BLaER1 treated with 17β-estradiol and CSF1 and Interleukin-3, amounts not matched to agents 10 nM and 100 nM (cell line): ENCODE results near the gene FAM241A.
"Not testable (repeated sequence)": the region's sequence is repeated elsewhere in the genome, so short reads cannot be mapped to it uniquely, and the experiment has no call there.

ENCODE experiments used
- H3K27ac ChIP-seq, 11 experiments: shearing (Covaris generic); formaldehyde crosslinking; 2 replicates each; pipeline ENCODE4 v1.8.1; 2022
- H3K27me3 ChIP-seq, 11 experiments: shearing (Covaris generic); formaldehyde crosslinking; 2 replicates each; pipeline ENCODE4 v1.8.1; 2022
- H3K36me3 ChIP-seq, 11 experiments: shearing (Covaris generic); formaldehyde crosslinking; 2 replicates each; pipeline ENCODE4 v1.8.1; 2022
- H3K4me1 ChIP-seq, 10 experiments: shearing (Covaris generic); formaldehyde crosslinking; 2 replicates each; pipeline ENCODE4 v1.8.1; 2022
- H3K4me2 ChIP-seq, 11 experiments: shearing (Covaris generic); formaldehyde crosslinking; 2 replicates each; pipeline ENCODE4 v1.8.1; 2022
- H3K4me3 ChIP-seq, 10 experiments: shearing (Covaris generic); formaldehyde crosslinking; 2 replicates each; pipeline ENCODE4 v1.8.1; 2022
- H3K9ac ChIP-seq, 11 experiments: shearing (Covaris generic); formaldehyde crosslinking; 2 replicates each; pipeline ENCODE4 v1.8.1; 2022
- H3K9me3 ChIP-seq, 11 experiments: shearing (Covaris generic); formaldehyde crosslinking; replicated peaks in 1 of 11; 2 replicates each; pipeline ENCODE4 v1.8.1; 2022
- H4K20me1 ChIP-seq, 11 experiments: shearing (Covaris generic); formaldehyde crosslinking; 2 replicates each; pipeline ENCODE4 v1.8.1; 2022
- Cebpa-rat ChIP-seq, 11 experiments: shearing (Covaris generic); IDR thresholded peaks; 2 replicates each; pipeline ENCODE4 v1.8.1; 2022

The FAM241A gene

GRCh38 chr4:112185334-112185733 is 40.1 kb downstream of the FAM241A start:
- Histone ChIP-seq H4K20me1 (peaks cover 0 to 6% (median 0%) of the 10 kb centered on the region in 11 experiments; a peak in 2 of 22 replicates), H3K4me1 (peaks cover 0 to 2% (median 0%) of the 10 kb centered on the region in 10 experiments; a peak in 2 of 20 replicates), H3K27me3 (no peaks in the 10 kb centered on the region), H3K9me3 (no peaks in the 10 kb centered on the region), H3K36me3 (peaks cover 7 to 67% (median 39%) of the 10 kb centered on the region in 11 experiments; a peak in 18 of 22 replicates), H3K9ac (no peak overlapping the region), H3K27ac (no peak overlapping the region), H3K4me2 (no peak overlapping the region), H3K4me3 (no peak overlapping the region)
- no peak for TF ChIP-seq Cebpa-rat (IDR thresholded peaks at IDR 0.05)

GRCh38 chr4:112185740-112186670 is 40.8 kb downstream of the FAM241A start:
- H3K9me3 ChIP-seq, result 0 out of 22 replicates have a peak, but pooled peaks cover 0 to 4% (median 0%) of the 10 kb centered on the region in 11 experiments
- peaks cover 0 to 6% (median 0%) of the 10 kb centered on the region in 11 experiments; a peak in 2 of 22 replicates for H4K20me1 ChIP-seq
- peaks cover 0 to 2% (median 0%) of the 10 kb centered on the region in 10 experiments; a peak in 2 of 20 replicates for H3K4me1 ChIP-seq
- H3K27ac ChIP-seq, result no peak overlapping the region
- no peak overlapping the region for H3K4me2 ChIP-seq
- peaks cover 11 to 67% (median 40%) of the 10 kb centered on the region in 11 experiments; a peak in 21 of 22 replicates for H3K36me3 ChIP-seq
- H3K4me3 ChIP-seq, result no peak overlapping the region
- H3K9ac ChIP-seq, result no peak overlapping the region
- peak in 1 of 11 experiments; percentile 58; a peak in 2 of 22 replicates for TF ChIP-seq Cebpa-rat (IDR thresholded peaks at IDR 0.05)
- H3K27me3 ChIP-seq, result no peaks in the 10 kb centered on the region

GRCh38 chr4:112189754-112190153 is 44.5 kb downstream of the FAM241A start:
- Histone ChIP-seq H3K4me3 (no peak overlapping the region), H3K9ac (no peak overlapping the region; a peak in 1 of 22 replicates), H3K27ac (no peak overlapping the region), H3K27me3 (no peaks in the 10 kb centered on the region), H3K36me3 (peaks cover 19 to 58% (median 42%) of the 10 kb centered on the region in 11 experiments; a peak in 21 of 22 replicates), H3K4me1 (no peaks in the 10 kb centered on the region), H3K4me2 (no peak overlapping the region), H4K20me1 (no peaks in the 10 kb centered on the region), H3K9me3 (peaks cover 0 to 9% (median 0%) of the 10 kb centered on the region in 11 experiments; a peak in 4 of 22 replicates)
- TF ChIP-seq Cebpa-rat (IDR thresholded peaks at IDR 0.05), result no peak

- peaks cover 14 to 58% (median 37%) of the 10 kb centered on the region in 11 experiments; a peak in 21 of 22 replicates for H3K36me3 ChIP-seq
- H3K4me3 ChIP-seq, result no peak overlapping the region
- H3K4me1 ChIP-seq, result no peaks in the 10 kb centered on the region
- no peak overlapping the region for H3K9ac ChIP-seq
- peaks cover 0 to 9% (median 0%) of the 10 kb centered on the region in 11 experiments; a peak in 4 of 22 replicates for H3K9me3 ChIP-seq
- no peaks in the 10 kb centered on the region for H4K20me1 ChIP-seq
- no peak overlapping the region for H3K4me2 ChIP-seq
- H3K27ac ChIP-seq, result no peak overlapping the region
- no peaks in the 10 kb centered on the region for H3K27me3 ChIP-seq
- TF ChIP-seq Cebpa-rat (IDR thresholded peaks at IDR 0.05), result no peak
Measured at GRCh38 chr4:112190684-112191083, 45.4 kb downstream of the FAM241A start.

DNA sequence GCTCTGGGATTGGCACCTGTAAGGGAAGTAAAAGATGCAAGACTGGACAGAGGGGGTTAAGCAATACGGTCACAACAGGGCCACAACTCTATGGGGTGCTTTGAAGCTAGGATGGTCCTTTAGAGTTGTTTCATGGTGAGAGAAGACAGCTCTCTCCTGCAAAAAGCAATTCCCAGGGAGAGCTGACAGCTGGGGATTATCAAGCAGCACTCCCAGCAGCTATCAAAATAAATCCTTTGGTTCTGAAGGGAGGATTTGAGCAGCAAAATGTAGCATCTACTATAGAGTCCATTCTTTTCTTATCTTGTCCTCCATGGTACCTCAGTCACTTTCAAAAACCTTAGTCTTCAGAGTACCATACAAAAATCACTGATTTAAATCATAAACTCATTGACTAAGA is 51.2 kb downstream of the FAM241A start:
- Histone ChIP-seq H4K20me1 (no peaks in the 10 kb centered on the region), H3K4me3 (no peak overlapping the region), H3K9ac (no peak overlapping the region), H3K4me1 (no peaks in the 10 kb centered on the region), H3K27me3 (no peaks in the 10 kb centered on the region), H3K9me3 (peaks cover 0 to 8% (median 0%) of the 10 kb centered on the region in 11 experiments; a peak in 4 of 22 replicates), H3K4me2 (no peak overlapping the region), H3K36me3 (peaks cover 0 to 14% (median 6%) of the 10 kb centered on the region in 11 experiments; a peak in 12 of 22 replicates), H3K27ac (no peak overlapping the region)
- TF ChIP-seq Cebpa-rat (IDR thresholded peaks at IDR 0.05), result no peak

DNA sequence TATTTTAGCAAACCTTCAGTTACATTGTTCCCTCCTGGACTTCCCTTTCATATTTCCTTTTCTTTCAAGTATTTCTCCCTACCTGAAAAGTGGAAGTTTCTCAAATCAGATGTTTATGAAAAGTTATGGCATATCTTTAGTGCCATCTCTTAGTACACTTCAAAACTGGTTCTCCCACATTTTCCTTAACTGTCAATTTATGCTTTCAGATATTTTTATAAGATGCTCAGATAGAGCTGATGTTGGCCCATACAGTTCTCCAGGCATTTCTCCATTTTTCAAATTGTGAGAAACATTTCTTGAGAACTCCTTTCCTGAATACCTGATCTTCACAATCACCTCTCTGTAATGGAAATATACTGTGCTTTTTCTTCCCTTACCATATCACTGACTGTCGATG is 53.8 kb downstream of the FAM241A start:
- H3K9ac ChIP-seq, result no peak overlapping the region
- 0 out of 20 replicates have a peak, but pooled peaks cover 0 to 4% (median 0%) of the 10 kb centered on the region in 10 experiments for H3K4me1 ChIP-seq
- no peaks in the 10 kb centered on the region for H3K27me3 ChIP-seq
- no peak overlapping the region for H3K4me2 ChIP-seq
- peaks cover 0 to 10% (median 0%) of the 10 kb centered on the region in 11 experiments; a peak in 4 of 22 replicates for H3K36me3 ChIP-seq
- no peak for TF ChIP-seq Cebpa-rat (IDR thresholded peaks at IDR 0.05)
- H3K4me3 ChIP-seq, result no peak overlapping the region
- no peak overlapping the region for H3K27ac ChIP-seq
- H3K9me3 ChIP-seq, result no peaks in the 10 kb centered on the region
- no peaks in the 10 kb centered on the region for H4K20me1 ChIP-seq

DNA sequence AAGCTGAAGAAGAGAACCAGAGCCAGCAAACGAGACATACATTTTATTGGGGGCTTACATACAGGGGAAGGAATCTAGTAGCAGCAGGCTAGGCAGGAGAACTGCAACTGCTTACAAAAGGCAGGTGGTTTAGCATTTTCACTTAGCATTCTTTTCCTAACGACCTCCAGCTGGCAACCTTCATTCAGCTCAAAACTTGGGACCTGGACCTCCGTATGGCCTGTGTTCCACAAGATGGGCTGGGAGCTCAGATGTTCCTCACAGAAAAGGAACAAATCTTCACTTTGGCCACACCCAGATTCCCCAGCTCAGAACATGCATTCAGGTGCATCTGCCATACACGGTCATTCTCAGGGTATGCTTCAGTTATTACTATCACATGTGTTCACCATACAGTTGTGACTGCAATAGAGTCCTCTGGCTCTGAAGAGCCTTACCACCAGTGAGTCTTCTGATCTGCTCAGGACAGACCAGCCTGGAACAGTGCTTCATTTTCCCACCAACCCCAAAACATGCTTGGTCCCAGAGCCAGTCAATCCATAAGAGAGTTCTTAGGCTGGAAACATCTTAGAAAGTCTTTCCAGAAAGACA is 56.8 kb downstream of the FAM241A start:
- TF ChIP-seq Cebpa-rat (IDR thresholded peaks at IDR 0.05), result no peak
- Histone ChIP-seq H3K4me1 (peaks cover 0 to 10% (median 0%) of the 10 kb centered on the region in 10 experiments; a peak in 4 of 20 replicates), H4K20me1 (no peaks in the 10 kb centered on the region), H3K36me3 (no peaks in the 10 kb centered on the region), H3K27me3 (no peaks in the 10 kb centered on the region), H3K27ac (no peak overlapping the region), H3K4me2 (no peak overlapping the region), H3K4me3 (no peak overlapping the region), H3K9me3 (no peaks in the 10 kb centered on the region), H3K9ac (no peak overlapping the region)

DNA sequence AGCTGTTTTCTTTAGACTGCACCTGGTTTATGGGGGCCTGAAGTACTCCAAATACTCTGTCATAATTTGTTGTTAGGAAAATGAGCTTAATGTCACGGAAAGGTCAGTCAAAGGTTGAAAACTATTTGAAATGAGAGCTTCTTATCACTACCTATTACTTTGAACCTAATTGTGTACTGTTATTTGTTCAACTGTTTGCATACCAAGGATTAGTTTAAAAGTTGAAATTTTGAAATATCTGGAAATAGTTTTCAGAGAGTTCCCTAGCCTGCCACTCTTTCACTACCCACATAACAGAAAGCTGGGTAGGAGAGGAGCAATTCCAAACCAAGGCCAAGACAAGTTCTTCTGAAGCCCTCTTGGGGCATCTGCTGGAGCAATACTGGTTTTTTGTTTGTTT is 58.3 kb downstream of the FAM241A start:
- Histone ChIP-seq H3K9ac (no peak overlapping the region), H3K9me3 (no peaks in the 10 kb centered on the region), H3K4me1 (peaks cover 0 to 13% (median 0%) of the 10 kb centered on the region in 10 experiments; a peak in 4 of 20 replicates), H3K4me3 (no peak overlapping the region), H3K4me2 (no peak overlapping the region), H4K20me1 (no peaks in the 10 kb centered on the region), H3K36me3 (no peaks in the 10 kb centered on the region), H3K27ac (no peak overlapping the region), H3K27me3 (no peaks in the 10 kb centered on the region)
- no peak for TF ChIP-seq Cebpa-rat (IDR thresholded peaks at IDR 0.05)

GRCh38 chr4:112206431-112206830 is 61.2 kb downstream of the FAM241A start:
- Histone ChIP-seq H4K20me1 (no peaks in the 10 kb centered on the region), H3K9me3 (no peaks in the 10 kb centered on the region), H3K4me2 (peak overlapping the region in 2 of 11 experiments; percentile 17 to 38; a peak in 1 of 22 replicates), H3K27ac (no peak overlapping the region), H3K9ac (no peak overlapping the region), H3K4me3 (no peak overlapping the region), H3K4me1 (peaks cover 0 to 13% (median 0%) of the 10 kb centered on the region in 10 experiments; a peak in 4 of 20 replicates), H3K36me3 (no peaks in the 10 kb centered on the region), H3K27me3 (no peaks in the 10 kb centered on the region)
- TF ChIP-seq Cebpa-rat (IDR thresholded peaks at IDR 0.05), result no peak

DNA sequence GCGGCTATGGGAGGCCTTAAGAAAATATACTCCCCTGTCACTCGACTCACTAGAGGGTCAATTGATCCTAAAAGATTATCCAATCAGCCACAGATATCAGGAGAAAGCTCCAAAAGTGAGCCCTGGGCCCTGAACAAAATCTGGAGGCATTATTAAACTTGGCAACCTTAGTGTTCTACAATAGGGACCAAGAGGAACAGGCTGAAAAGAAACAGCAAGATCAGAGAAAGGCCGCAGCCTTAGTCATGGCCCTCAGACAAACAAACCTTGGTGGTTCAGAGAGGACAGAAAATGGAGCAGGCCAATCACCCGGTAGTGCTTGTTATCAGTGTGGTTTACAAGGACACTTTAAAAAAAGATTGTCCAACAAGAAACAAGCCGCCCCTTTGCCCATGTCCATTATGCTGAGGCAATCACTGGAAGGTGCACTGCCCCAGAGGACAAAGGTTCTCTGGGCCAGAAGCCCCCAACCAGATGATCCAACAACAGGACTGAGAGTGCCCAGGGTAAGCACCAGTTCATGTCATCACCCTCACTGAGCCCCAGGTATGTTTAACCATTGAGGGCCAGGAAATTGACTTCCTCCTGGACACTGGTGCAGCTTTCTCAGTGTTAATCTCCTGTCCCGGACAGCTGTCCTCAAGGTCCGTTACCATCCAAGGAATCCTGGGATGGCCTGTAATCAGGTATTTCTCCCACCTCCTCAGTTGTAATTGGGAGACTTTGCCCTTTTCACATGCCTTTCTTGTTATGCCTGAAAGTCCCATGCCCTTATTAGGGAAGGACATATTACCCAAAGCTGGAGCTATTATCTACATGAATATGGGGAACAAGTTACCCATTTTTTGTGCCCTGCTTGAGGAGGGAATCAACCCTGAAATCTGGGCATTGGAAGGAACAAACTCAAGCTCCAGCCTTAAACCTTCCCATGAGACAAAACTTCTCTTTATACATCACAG is 63.2 kb downstream of the FAM241A start:
- peaks cover 0 to 13% (median 0%) of the 10 kb centered on the region in 10 experiments; a peak in 4 of 20 replicates for H3K4me1 ChIP-seq
- not testable (repeated sequence) for H3K27me3 ChIP-seq, H3K4me3 ChIP-seq

More for the DNA sequence above, 63.2 kb downstream of the FAM241A start:
- not testable (repeated sequence) for H3K36me3 ChIP-seq, H3K9me3 ChIP-seq, H3K27ac ChIP-seq, H3K9ac ChIP-seq, H3K4me2 ChIP-seq, H4K20me1 ChIP-seq
